ENCODE measurements around the gene SH3RF3.

DNA sequence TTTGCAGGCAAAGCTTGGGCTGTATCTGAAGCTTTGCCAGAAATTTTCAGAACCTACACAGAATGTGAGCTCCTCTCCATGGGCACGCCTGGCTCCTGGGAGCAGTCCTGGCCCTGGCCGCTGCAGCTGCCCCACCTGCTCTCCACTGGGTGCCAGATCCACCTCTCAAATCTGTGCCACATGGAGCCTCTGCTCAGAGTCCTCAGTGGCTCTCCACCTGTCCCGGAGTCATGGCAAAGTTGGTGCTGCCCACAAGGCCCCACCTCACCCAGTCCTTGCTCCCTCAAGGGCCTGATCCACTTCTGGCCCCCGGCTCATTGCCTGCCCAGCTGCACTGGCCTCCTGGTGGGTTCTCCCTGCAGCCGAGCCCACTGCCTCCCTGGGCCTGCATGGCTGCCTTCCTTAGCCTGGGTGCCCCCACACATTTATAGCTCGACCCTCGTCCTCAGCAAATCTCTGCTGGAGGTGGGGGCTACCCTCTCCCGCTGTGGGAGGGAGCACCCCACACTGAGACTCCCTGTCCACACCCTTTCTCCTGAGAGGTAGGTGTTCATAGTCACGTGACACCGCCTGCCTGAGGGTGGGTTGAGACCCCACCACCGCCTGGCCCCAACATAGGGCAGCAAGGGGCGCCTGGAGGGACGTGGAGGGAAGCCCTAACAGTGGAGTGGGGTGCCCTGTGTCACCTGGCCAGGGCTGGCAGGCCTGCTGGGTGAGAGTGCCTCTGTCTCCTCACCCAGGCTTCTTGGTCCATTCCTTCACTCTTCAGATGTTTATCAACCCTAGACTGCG lies 224.1 kb downstream of the SH3RF3 start:
- TF ChIP-seq, protein P1, sequence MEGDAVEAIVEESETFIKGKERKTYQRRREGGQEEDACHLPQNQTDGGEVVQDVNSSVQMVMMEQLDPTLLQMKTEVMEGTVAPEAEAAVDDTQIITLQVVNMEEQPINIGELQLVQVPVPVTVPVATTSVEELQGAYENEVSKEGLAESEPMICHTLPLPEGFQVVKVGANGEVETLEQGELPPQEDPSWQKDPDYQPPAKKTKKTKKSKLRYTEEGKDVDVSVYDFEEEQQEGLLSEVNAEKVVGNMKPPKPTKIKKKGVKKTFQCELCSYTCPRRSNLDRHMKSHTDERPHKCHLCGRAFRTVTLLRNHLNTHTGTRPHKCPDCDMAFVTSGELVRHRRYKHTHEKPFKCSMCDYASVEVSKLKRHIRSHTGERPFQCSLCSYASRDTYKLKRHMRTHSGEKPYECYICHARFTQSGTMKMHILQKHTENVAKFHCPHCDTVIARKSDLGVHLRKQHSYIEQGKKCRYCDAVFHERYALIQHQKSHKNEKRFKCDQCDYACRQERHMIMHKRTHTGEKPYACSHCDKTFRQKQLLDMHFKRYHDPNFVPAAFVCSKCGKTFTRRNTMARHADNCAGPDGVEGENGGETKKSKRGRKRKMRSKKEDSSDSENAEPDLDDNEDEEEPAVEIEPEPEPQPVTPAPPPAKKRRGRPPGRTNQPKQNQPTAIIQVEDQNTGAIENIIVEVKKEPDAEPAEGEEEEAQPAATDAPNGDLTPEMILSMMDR (optimal IDR thresholded peaks at IDR 0.05 in 1 of 3, IDR thresholded peaks at IDR 0.05 in 1 of 3, conservative IDR thresholded peaks at IDR 0.05 in 1 of 3; ENCODE audit: extremely low read depth in 1 of 3, insufficient read depth in 2 of 3, low read length in 3 of 3): no peak
- TF ChIP-seq EZH2 (IDR thresholded peaks at IDR 0.05; ENCODE audit: low read length): no peak

Measured in keratinocyte (primary cell).